Uterus (tissue), 2 donors: ENCODE results near the gene LRRC49.

Experiments used
- CTCF ChIP-seq, 4 experiments: fragments of 200-600 bp in 2 of 4; fragments of 450-650 bp in 2 of 4; sonication (generic) in 2 of 4; IDR thresholded peaks; one replicate each; pipeline ENCODE4 v1.5.1; 2016 to 2019; ENCODE audit warnings: antibody characterized with exemption in 4 of 4, mild to moderate bottlenecking in 2 of 4, moderate library complexity in 1 of 4
- POLR2A ChIP-seq, 2 donors: fragments of 450-650 bp; IDR thresholded peaks; one replicate each; pipeline ENCODE4 v1.6.1; 2016; ENCODE audit warnings: antibody characterized with exemption in 2 of 2, mild to moderate bottlenecking in 1 of 2, moderate library complexity in 1 of 2

- TF ChIP-seq CTCF (IDR thresholded peaks at IDR 0.05) (no peak), POLR2A (IDR thresholded peaks at IDR 0.05) (no peak)
Measured at GRCh38 chr15:71010472-71010871, 117.8 kb downstream of the LRRC49 start.
